ENCODE results near the gene KRTAP4-7.

DNA sequence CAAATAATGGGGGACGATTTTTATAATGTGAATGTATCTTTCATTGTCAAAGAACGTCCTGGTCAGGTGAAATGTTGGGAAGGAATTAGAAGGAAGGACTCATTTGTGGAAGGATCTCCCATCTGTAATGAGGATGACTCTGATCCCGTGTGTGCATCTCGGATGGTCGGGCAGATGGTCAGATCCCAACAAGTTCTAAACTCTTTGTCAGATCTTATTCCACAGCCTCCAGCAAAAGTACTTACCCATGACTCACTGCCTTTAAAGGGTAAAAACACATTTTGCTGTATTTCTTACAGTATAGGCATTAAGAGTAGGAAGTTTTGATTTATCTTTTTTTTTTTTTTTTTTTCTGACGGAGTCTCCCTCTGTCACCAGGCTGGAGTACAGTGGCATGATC lies 14.5 kb downstream of the KRTAP4-7 start:
- TF ChIP-seq, protein P1, sequence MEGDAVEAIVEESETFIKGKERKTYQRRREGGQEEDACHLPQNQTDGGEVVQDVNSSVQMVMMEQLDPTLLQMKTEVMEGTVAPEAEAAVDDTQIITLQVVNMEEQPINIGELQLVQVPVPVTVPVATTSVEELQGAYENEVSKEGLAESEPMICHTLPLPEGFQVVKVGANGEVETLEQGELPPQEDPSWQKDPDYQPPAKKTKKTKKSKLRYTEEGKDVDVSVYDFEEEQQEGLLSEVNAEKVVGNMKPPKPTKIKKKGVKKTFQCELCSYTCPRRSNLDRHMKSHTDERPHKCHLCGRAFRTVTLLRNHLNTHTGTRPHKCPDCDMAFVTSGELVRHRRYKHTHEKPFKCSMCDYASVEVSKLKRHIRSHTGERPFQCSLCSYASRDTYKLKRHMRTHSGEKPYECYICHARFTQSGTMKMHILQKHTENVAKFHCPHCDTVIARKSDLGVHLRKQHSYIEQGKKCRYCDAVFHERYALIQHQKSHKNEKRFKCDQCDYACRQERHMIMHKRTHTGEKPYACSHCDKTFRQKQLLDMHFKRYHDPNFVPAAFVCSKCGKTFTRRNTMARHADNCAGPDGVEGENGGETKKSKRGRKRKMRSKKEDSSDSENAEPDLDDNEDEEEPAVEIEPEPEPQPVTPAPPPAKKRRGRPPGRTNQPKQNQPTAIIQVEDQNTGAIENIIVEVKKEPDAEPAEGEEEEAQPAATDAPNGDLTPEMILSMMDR (IDR thresholded peaks at IDR 0.05) = no peak
- TF ChIP-seq POLR2A (IDR thresholded peaks at IDR 0.05) = no peak
